B cell (primary cell): Measurements from ENCODE around the gene TWF2. TPM values are rescaled to one million over a fixed set of nuclear protein-coding genes. Genes with fewer than 3 reads are reported as not detected.
A peak's percentile ranks its signal among the peaks of the same experiment; 100 is the strongest.
"Not testable (repeated sequence)": the region's sequence is repeated elsewhere in the genome, so short reads cannot be mapped to it uniquely, and the experiment has no call there.

Experiments
- ATAC-seq: fragments of 200-7000 bp; cut with Tn5 transposase; one replicate; pipeline ENCODE4 v1.10.0; 2021; ENCODE audit warnings: low read depth, mild to moderate bottlenecking, moderate number of reproducible peaks, moderate library complexity
- CTCF ChIA-PET: fragments of 350-600 bp; sonication (Branson Sonifier 250); formaldehyde crosslinking; loops from one replicate; lab custom pipeline; 2021; ENCODE audit warnings: antibody characterized with exemption, inconsistent platforms; lab: Charles Lee
- POLR2A ChIA-PET: fragments of 350-600 bp; sonication (Branson Sonifier 250); formaldehyde crosslinking; loops from one replicate; lab custom pipeline; 2021; ENCODE audit warnings: antibody characterized with exemption; lab: Charles Lee
- DNase-seq: peaks from one replicate; pipeline ENCODE4 v3.0.0; 2013
- H2AFZ ChIP-seq: 2 replicates; pipeline ENCODE4 v1.6.1; 2012; ENCODE audit warnings: mild to moderate bottlenecking, low read depth, low read length; ENCODE audit not compliant: insufficient read depth, poor library complexity, severe bottlenecking
- H3K27ac ChIP-seq, 2 donors: 1 replicate in 1 of 2; 2 replicates in 1 of 2; pipeline ENCODE4 v1.5.1; 2012 to 2013; ENCODE audit warnings: low read length in 2 of 2, mild to moderate bottlenecking in 2 of 2, moderate library complexity in 1 of 2
- H3K27me3 ChIP-seq, 4 experiments: fragments of 200-600 bp in 1 of 4; sonication (generic) in 1 of 4; replicated peaks in 1 of 4; 1 replicate in 2 of 4; 2 replicates in 2 of 4; pipeline versions ENCODE4 v1.6.1 to v1.7.0; 2013 to 2016; ENCODE audit warnings: low read length in 3 of 4, mild to moderate bottlenecking in 2 of 4, mixed read lengths in 1 of 4, moderate library complexity in 1 of 4; ENCODE audit not compliant: insufficient read depth in 4 of 4, control insufficient read depth in 3 of 4; ENCODE audit errors: control extremely low read depth in 1 of 4
- H3K36me3 ChIP-seq, 2 experiments: replicated peaks in 1 of 2; 1 replicate in 1 of 2; 2 replicates in 1 of 2; pipeline versions ENCODE4 v1.6.1 to v1.7.1; 2013; ENCODE audit warnings: low read length in 1 of 2; ENCODE audit not compliant: insufficient read depth in 2 of 2, control insufficient read depth in 1 of 2; ENCODE audit errors: control extremely low read depth in 1 of 2, extremely low read depth in 1 of 2
- H3K4me1 ChIP-seq, 2 donors: fragments of 200-600 bp in 1 of 2; sonication (generic) in 1 of 2; 1 replicate in 1 of 2; 2 replicates in 1 of 2; pipeline versions ENCODE4 v1.5.1 to v1.6.1; 2013 to 2017; ENCODE audit warnings: low read length in 2 of 2; ENCODE audit not compliant: control insufficient read depth in 2 of 2, insufficient read depth in 2 of 2
- H3K4me2 ChIP-seq: replicated peaks from 2 replicates; pipeline ENCODE3; 2012; ENCODE audit warnings: mild to moderate bottlenecking, low read depth, low read length; ENCODE audit not compliant: poor library complexity, severe bottlenecking
- H3K4me3 ChIP-seq, 5 experiments: fragments of 200-600 bp in 1 of 5; sonication (generic) in 1 of 5; 1 replicate in 3 of 5; 2 replicates in 2 of 5; pipeline versions ENCODE4 v1.5.1 to v1.7.0; 2011 to 2016; ENCODE audit warnings: low read length in 4 of 5, mild to moderate bottlenecking in 4 of 5, low read depth in 2 of 5, control low read depth in 1 of 5, moderate library complexity in 1 of 5; ENCODE audit not compliant: insufficient read depth in 1 of 5; ENCODE audit errors: control extremely low read depth in 1 of 5, extremely low read depth in 1 of 5
- H3K79me2 ChIP-seq: fragments of 200-600 bp; sonication (generic); one replicate; pipeline ENCODE4 v1.6.0; 2016; ENCODE audit warnings: low read length; ENCODE audit not compliant: control insufficient read depth, insufficient read depth
- H3K9ac ChIP-seq: fragments of 200-600 bp; sonication (generic); 2 replicates; pipeline ENCODE4 v1.6.1; 2017; ENCODE audit warnings: mild to moderate bottlenecking, low read length, moderate library complexity
- H3K9me3 ChIP-seq, 3 donors: one replicate each; pipeline versions ENCODE4 v1.6.1 to v1.7.1; 2013; ENCODE audit warnings: low read length in 2 of 3; ENCODE audit not compliant: control insufficient read depth in 2 of 3, insufficient read depth in 1 of 3; ENCODE audit errors: control extremely low read depth in 1 of 3
- H4K20me1 ChIP-seq: 2 replicates; pipeline ENCODE4 v1.6.0; 2012; ENCODE audit warnings: mild to moderate bottlenecking, low read length; ENCODE audit not compliant: insufficient read depth, control insufficient read depth, poor library complexity, severe bottlenecking
- H3K27ac Mint-ChIP-seq: one replicate; pipeline ENCODE4 v1.8.0; 2021; ENCODE audit warnings: mixed read lengths
- H3K27me3 Mint-ChIP-seq: one replicate; pipeline ENCODE4 v1.8.0; 2021; ENCODE audit warnings: mixed read lengths
- H3K4me1 Mint-ChIP-seq: one replicate; pipeline ENCODE4 v1.8.0; 2021; ENCODE audit warnings: mixed read lengths
- H3K4me3 Mint-ChIP-seq: one replicate; pipeline ENCODE4 v1.8.0; 2021; ENCODE audit warnings: mixed read lengths
- H3K9me3 Mint-ChIP-seq: one replicate; pipeline ENCODE4 v1.8.0; 2022; ENCODE audit warnings: mixed read lengths; ENCODE audit not compliant: insufficient read depth
- EZH2 ChIP-seq: IDR thresholded peaks from 2 replicates; pipeline ENCODE4 v1.6.1; 2012; ENCODE audit warnings: borderline replicate concordance, low read depth, mild to moderate bottlenecking, moderate library complexity, low read length; ENCODE audit not compliant: insufficient read depth, poor library complexity, severe bottlenecking
- WGBS: methylation state at CpG from one replicate; pipeline ENCODE4 v1.1.5; 2013; ENCODE audit warnings: missing lambda C conversion rate; ENCODE audit not compliant: insufficient coverage; 5-methylcytosine and 5-hydroxymethylcytosine counted together
- intact Hi-C: fragments of 100-400 bp; cut with micrococcal nuclease; formaldehyde crosslinking; loops from one replicate; pipeline ENCODE4 v1.10.0; 2022
- polyA plus RNA-seq: library from polyadenylated mRNA; depleted of rRNA; stranded (reverse); fragments of >200 nt; gene quantifications from 2 replicates; pipeline ENCODE4 v1.2.3, GENCODE V29; 2012
- total RNA-seq, 2 donors: library from RNA; stranded (reverse); fragments of 120-200 nt in 1 of 2; gene quantifications; 1 replicate in 1 of 2; 2 replicates in 1 of 2; pipeline versions ENCODE4 v1.2.3 to v1.2.4, GENCODE V29; 2013 to 2022
- TF ChIP-seq, protein P1 (sequence below): fragments of 200-600 bp; IDR thresholded peaks from one replicate; pipeline ENCODE4 v1.8.0; 2022; ENCODE audit warnings: antibody characterized with exemption, mild to moderate bottlenecking

The TWF2 gene
- total and polyA plus RNA-seq, 2 donors (not counting 1 experiment from before 2014, with no cell fraction given): 60.3 to 88.2 TPM

- H3K36me3 ChIP-seq: peaks cover 0 to 48% of the 10 kb centered on the region in 2 experiments
- DNase-seq (no peak), ATAC-seq (no peak)
- POLR2A ChIA-PET: no interaction called here
- peaks cover 100% of the 10 kb centered on the region for H3K79me2 ChIP-seq
- TF ChIP-seq EZH2: no peak
- TF ChIP-seq, protein P1, sequence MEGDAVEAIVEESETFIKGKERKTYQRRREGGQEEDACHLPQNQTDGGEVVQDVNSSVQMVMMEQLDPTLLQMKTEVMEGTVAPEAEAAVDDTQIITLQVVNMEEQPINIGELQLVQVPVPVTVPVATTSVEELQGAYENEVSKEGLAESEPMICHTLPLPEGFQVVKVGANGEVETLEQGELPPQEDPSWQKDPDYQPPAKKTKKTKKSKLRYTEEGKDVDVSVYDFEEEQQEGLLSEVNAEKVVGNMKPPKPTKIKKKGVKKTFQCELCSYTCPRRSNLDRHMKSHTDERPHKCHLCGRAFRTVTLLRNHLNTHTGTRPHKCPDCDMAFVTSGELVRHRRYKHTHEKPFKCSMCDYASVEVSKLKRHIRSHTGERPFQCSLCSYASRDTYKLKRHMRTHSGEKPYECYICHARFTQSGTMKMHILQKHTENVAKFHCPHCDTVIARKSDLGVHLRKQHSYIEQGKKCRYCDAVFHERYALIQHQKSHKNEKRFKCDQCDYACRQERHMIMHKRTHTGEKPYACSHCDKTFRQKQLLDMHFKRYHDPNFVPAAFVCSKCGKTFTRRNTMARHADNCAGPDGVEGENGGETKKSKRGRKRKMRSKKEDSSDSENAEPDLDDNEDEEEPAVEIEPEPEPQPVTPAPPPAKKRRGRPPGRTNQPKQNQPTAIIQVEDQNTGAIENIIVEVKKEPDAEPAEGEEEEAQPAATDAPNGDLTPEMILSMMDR: no peak
- no peak overlapping the region for H3K27ac Mint-ChIP-seq
- no peaks in the 10 kb centered on the region for H3K9me3 Mint-ChIP-seq
- H3K27ac ChIP-seq: peak overlapping the region in 1 of 2 donors; percentile 9
- CTCF ChIA-PET: interaction anchor here (1.6 to 1.8 kb wide), 3 partner anchors 32 to 66 kb away, joined by 5 to 7 read pairs (median 6); no protein-coding TSS in a partner anchor
- H3K4me2 ChIP-seq: no peak overlapping the region
- no peaks in the 10 kb centered on the region for H3K27me3 ChIP-seq
- WGBS: no CpG with 5 or more reads among the region's 3 CpGs
- no peak overlapping the region for H3K9ac ChIP-seq
- H3K4me1 Mint-ChIP-seq: peaks cover 78% of the 10 kb centered on the region
- peaks cover 82% of the 10 kb centered on the region for H4K20me1 ChIP-seq
- H2AFZ ChIP-seq: no peak overlapping the region
- intact Hi-C loops: no loop called here
- H3K4me3 Mint-ChIP-seq: peak overlapping the region; percentile 2
- no peak overlapping the region for H3K4me3 ChIP-seq
- H3K4me1 ChIP-seq: peaks cover 53 to 65% of the 10 kb centered on the region in 2 donors
- no peaks in the 10 kb centered on the region for H3K27me3 Mint-ChIP-seq
- H3K9me3 ChIP-seq: no peaks in the 10 kb centered on the region
These were observed 33.9 kb upstream of the TWF2 start for GRCh38 chr3:52272831-52273230.

DNA sequence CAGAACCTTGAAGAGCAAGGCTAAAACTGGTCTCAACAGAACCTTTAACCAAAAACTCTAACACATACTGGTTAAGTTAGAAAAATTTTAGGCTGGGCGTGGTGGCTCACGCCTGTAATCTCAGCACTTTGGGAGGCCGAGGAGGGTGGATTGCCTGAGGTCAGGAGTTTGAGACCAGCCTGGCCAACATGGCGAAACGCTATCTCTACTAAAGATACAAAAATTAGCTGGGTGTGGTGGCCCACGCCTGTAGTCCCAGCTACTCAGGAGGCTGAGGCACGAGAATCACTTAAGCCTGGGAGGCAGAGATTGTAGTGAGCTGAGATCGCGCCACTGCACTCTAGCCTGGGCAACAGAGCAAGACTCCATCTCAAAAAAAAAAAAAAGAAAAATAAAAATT is 33.2 kb upstream of the TWF2 start:
- WGBS: 100% methylated on average over 3 of the region's 9 CpGs
- peaks cover 78% of the 10 kb centered on the region for H3K4me1 Mint-ChIP-seq
- peaks cover 84% of the 10 kb centered on the region for H4K20me1 ChIP-seq
- H3K4me3 ChIP-seq, H3K27me3 Mint-ChIP-seq, H3K9me3 Mint-ChIP-seq, H3K27me3 ChIP-seq, H2AFZ ChIP-seq, H3K9me3 ChIP-seq, DNase-seq, ATAC-seq, intact Hi-C loops, H3K4me2 ChIP-seq: not testable (repeated sequence)
- peaks cover 100% of the 10 kb centered on the region for H3K79me2 ChIP-seq
- peaks cover 0 to 55% of the 10 kb centered on the region in 2 experiments for H3K36me3 ChIP-seq
- ChIA-PET POLR2A (interaction anchor here (1.6 kb wide), 1 partner anchor 19 kb away, joined by 4 read pairs; no protein-coding TSS in a partner anchor), CTCF (interaction anchor here (1.1 to 1.8 kb wide), 5 partner anchors 12 to 67 kb away, joined by 4 to 7 read pairs (median 5); no protein-coding TSS in a partner anchor)
- H3K27ac ChIP-seq: peak overlapping the region; percentile 41 to 70
- H3K9ac ChIP-seq: peak overlapping the region; percentile 24
- H3K4me3 Mint-ChIP-seq: peak overlapping the region; percentile 73
- H3K4me1 ChIP-seq: peaks cover 53 to 63% of the 10 kb centered on the region in 2 donors
- peak overlapping the region; percentile 86 for H3K27ac Mint-ChIP-seq
